Ammon's horn (tissue), 1 donor: ENCODE results near the gene MDK.

Experiments
- DNase-seq: peaks from one replicate; pipeline ENCODE4 v3.0.0-alpha.2; 2016; ENCODE audit warnings: low spot score

Gene MDK

DNA sequence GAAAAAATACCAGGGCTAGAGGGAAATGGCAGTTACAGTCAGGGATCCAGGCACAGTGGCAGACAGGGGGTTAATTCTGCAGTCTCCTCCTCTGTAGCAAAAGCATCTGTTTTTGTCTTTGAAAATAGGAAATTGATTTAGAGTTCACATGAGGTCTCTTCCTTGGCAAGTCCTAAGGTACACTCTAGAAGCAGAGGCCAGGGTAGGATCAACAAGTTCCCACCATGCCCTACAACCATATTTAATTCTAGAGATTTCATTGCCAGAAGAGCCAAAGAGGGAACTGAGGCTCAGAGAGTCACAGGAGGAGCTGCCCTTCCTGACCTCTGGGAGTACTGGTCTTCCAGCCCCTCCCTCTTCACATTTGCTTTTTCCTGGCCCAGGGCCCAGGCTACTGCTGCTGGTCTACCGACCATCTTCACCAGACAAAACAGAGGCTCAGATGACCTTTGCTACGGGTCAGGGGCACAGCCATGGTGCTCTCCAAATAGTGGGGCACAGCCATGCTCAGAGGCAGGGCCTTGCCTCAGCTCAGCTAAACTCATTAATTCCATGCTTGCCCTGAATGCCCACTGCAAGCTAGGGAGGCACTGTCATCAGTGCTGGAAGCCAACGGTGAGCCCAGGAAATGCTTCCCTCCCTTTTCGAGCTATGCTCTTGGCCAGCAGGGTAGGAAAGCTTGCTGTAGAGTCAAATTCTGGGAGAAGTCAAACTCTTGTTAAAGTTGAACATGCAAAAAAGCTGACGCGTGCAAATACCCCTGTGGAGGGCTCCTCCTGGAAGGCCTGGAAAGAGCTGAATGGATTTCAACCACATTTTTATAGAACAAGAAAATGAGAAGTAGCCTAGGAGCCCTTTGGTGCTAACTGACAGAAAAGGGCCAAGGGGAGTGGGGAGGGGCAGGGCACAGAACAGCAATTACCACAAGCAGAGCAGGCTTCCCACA lies 21.8 kb downstream of the MDK start:
- DNase-seq, result no peak

DNA sequence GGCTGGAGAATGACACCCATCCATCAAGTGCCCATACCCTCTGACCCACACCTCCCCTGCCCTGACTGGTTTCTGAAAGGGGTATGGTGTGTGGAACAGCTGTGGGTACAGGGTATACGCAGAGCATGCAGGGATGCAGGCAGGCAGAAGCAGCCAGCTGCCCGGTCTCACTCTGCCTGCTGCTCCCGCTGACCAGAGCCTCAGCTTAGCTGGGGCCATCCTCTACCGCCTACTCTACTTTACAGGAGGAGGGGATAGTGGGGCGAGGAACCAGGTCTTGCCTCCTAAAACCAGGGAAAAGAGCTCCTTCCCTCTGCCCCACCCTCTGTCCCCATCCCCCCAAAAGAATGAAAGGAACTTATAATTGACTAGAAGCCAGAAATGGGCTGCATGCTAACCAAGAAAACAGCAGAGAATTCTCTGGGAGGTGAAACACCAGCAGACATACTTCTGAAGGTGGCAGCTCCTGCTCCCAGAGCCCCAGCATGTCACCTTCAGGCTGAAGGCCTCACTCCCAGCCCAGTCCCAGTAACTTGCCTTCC lies 23.1 kb downstream of the MDK start:
- no peak for DNase-seq

DNA sequence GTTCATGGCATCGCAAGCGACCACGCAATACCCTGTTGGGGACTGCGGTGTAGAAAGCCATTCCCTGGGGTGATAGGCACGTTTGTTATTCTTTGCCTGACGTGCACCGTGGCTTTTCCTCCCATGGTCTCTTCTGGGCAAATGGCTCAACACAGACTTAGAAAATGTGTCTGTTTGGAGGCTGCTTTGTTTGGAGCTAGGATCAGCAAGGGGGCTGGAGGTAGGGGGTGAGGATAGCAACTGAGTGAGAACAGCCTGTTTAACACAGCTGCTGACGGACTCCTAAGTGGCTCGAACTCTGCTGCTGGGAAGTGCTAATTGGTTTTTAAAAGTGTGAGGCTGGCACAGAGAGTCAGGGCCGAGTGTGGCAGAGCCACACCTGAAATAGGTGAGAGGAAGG lies 26.2 kb downstream of the MDK start:
- no peak for DNase-seq

DNA sequence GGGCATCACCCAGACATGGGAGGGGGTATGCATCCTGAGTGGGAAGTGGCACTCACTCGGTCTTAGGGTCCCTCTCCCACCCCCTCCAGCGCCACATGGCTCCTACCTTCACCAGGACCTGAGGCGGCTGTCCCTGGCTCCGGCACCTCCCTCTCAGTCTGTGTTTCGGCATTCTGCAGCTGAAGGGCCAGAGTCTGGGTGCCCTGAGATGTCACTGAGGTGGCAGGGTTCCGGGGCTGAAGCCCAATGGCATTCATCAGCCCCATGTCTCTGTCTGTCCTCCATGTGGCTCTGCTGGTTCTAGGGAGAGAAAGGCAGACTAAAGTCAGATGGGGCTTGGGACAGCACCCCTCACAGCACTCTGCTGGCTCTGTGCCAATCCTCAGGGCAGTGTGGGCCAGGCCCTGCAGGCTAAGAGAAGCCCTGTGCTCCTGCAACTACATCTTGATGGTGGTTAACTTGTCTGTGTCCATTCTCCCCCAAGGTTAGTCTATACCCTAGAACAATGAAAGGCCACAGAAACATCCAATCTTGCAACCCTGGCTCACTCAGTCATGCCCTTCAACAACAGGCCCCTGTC lies 27.0 kb downstream of the MDK start:
- DNase-seq, result no peak

DNA sequence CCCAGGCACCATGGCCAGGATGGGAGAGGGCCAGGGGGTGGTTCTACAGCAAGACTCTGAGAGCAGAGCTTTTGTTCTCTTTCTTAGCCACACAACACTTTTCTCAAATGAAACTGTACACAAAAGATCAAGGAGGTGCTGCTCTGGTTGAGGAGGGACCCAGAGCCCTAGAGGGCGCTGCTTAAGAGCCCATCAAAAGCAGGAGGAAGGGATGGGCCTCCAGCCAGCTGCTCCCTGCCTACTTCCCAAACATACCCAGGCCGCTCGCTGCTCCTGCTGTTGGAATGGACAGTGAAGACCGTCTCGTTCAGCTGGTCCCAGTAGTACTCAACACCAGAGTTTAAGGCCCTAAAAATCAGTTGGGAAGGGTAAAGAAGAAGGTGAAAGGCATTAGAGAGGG lies 28.6 kb downstream of the MDK start:
- DNase-seq, result no peak

DNA sequence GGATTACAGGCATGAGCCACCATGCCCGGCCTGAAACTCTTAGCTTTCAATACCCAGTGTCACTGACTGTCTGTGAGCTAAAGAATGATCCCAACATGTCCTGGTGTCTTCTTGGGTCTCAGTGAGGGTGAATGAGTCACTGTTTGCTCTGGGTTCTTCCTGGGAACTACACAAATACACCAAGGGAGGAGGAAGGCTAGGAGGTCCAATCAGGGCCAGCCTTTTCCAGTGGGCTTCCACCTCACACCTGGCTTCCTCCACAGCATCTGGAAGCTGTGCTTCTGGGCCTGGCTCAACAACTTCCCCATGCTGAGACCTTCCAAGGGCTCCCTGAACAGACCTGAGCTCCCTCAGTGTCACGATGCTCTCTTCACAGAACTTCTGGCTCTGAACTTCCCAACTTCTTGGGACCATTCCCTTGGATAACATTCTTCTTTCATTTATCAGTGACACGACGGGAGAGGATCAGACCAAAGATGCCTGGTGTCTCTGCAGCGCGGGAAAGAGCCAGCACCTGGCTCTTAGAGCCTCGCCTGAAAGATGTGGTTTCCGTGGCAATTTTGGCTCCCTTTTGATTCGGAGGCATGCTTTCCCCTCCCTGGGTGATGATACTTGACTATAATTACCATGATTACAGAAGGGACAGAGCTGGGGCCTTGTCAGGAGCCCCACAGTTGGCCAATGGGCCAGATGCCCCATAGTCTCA lies 32.4 kb downstream of the MDK start:
- DNase-seq, result no peak

DNA sequence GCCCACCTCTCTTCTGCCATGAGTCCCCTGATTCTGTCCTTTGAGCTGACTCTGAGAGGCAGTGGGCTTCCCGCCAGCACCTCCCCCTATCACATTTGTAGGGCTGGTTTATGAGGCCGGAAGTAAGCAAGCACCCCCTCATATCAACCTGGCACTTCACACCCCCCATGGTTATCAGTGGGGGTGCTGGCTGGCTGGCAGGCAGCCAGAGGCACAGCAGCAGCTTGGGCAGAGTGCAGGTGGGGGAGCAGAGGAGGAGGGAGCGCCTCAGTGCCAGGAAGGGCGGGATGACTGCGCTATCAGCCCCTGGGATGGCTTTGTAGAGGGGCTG lies 33.0 kb downstream of the MDK start:
- no peak for DNase-seq

DNA sequence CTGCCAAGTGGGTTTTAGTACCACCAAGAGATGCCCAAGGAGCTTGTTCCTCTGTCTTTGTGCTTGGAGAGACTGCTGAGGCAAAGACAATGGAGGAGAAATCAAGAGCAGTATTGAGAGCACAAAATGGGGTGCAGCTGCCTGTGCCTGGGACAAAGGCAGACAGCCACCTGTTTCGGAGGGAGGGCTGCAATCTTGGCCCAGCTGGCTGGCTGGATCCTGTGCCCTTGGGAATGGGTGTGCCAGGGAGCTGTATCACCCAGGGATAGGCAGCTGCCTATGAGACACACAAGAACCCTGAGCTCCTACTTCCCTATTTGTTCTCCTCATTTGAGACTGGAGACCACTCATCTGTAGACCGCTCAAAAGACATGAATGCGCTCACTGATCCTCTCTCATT lies 33.4 kb downstream of the MDK start:
- no peak for DNase-seq

DNA sequence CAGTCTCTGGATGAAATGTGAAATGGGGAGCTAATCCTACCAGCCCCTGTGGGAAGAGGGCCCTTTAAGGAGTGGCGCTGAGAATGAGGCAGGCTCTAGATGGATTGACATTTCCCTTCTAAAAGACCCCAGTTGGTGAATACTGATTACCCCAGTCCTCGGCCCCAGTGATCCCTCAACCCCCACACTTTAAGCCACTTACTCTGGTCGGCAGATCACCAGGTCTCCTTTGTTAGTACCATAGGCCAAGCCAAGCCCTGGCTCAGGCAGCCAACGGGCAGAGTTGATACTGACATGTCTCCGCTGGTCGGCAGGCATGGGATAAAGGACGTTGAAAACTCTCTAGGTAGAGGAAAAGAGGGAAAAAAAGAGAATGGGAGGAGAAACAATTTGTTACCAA lies 36.2 kb downstream of the MDK start:
- no peak for DNase-seq

DNA sequence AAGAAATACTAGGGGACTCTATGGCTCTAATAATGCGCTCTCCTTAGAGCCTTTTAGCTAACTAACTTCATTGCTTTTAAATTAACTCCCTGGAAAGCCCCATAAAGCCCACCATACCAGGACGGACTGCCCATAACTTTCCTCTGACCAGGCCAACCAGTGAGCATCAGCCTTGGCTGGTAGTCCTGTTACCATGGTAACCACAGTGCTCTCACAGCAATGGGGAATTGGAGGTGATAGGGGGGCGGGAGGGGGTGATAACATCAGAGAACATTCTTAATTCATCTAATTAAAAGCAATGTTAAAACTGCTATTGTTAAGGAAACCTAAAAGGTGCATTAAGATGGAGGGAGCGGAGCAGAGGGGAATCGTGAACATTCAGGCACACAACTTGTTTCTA lies 37.3 kb downstream of the MDK start:
- DNase-seq, result no peak

DNA sequence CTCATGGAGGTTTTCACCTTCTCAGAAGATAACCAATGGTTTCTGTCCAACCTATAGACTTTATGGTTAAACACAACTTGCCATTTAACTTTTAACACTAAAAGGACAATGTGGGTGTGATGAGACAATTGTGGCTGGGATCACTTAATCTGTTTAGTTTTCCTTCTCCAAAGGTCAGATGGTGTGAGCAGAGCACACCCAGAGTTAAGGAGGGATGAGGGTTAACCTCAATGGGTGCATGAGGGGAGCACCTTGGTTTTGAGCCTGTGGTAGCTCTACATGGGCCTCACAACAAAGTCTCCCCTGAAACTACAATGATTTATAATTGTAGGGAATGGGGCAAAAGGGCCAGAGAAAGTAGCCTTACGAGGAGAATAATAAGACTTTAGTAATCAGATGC lies 39.0 kb downstream of the MDK start:
- DNase-seq, result no peak

DNA sequence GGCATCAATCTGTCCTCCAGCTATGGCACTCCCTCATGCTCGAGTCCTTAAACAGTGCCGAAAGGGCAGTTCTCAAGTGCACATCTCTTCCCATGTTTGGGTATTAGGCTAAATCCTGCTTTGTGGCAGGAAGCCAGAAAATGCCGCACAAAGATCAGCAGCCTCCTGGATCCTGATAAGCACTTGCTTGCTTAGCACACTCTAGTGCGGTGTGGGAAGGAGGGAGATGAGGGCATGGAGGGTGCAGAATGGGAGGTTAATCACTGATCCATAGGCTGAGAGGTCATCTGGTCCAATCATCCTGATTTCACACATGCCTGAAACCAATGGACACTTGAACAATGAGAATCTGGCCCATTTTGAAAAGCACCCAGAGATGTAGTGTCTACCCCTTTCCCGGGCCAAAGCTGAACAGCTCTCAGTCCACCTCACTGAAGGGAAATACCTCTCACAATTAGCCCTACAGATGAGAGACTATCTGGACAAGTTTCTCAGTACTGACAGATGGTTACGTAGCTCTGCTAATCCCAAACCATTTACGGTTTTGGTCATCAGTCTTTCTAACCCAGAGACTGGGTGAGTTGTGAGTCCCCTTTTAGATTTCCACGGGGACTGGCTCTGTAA lies 39.9 kb downstream of the MDK start:
- DNase-seq, result no peak

DNA sequence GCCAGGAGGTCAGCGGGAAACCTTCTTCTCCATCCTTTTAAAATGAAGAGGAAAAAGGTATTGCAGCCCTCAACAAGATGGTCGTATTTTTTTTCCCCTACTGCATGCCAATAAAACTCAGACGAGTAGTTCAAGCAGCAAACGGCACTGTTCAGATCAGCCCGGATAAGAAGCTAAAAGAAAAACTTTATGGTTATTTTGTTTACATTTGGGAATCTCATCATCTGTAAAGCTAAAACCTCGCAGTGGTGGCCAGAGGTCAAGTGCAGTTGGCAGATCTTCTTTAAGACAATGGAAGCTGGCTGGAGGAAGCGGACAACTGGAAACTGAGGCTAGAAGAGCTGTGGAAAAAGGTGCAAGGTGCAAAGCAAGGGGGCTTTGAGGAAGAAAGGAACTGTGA lies 41.1 kb downstream of the MDK start:
- no peak for DNase-seq

DNA sequence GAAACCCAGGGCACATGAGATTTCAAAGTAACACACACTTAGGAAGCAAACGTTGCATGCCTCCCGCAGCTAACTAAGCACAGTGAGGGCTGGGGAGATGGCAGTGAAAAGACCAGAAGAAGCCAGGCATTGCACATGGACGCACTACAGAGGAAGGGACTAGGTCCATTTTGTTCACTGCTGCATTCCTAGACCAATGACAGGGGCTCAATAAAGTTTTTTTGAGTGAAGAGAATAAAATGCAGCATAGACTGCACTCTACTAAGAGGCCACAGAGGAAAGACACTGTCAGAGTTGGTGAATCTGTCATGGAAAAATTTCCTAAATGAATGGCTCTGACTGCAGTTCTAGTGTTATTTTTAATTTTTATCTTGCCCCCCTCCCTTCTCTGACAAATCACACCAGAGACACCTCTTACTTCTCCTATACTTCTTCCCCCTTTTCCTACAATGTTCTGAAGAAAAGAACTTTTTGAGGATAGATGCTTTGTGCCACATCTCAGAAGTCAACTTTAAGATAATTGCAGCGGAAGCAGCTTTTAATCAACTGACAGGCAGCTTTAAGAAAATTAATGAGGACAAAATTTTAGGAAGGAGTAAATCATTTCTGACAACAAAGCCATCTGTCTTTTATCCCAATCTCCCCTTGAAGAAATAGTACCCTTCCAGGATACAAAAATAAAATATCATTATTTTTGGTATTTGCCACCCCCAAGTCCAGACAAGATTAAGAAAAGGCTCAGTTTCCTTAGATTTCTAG lies 44.9 kb downstream of the MDK start:
- DNase-seq, result no peak

DNA sequence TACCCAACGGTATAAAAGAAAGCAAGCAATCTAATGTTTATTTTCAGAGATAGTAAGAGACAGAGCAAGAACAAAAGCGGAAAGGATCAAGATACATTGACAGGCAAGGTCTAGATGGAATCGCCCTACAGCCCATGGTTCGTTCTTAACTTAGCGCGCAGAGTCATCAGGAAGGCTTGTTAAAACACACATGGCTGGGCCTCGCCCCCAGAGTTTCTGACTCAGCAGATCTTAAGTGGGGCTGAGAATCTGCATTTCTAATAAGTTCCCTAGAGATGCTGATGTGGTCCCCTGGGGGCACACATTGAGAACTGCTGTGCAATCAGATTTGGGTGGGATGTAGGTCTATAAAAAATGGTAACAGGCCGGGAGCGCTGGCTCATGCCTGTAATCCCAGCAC lies 45.9 kb downstream of the MDK start:
- DNase-seq, result no peak

DNA sequence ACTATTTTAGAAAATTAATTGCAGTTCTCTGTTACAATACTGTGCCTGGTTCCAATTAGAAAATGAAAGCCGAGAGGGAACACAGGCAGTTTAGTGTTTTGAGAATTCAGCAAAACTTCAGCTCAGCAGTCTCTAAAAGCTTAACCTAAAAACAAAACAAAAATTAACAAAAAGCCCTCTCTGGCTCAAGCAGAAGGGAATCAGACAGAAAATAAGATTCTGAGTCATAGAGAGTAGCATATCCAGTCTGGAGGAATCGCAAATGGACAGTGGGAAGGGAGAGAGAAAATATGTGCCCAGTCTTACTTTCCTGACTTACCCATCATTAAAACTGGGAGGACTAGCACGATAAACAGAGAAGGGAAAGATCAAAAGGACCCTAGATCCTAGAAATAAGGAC lies 48.2 kb downstream of the MDK start:
- no peak for DNase-seq

DNA sequence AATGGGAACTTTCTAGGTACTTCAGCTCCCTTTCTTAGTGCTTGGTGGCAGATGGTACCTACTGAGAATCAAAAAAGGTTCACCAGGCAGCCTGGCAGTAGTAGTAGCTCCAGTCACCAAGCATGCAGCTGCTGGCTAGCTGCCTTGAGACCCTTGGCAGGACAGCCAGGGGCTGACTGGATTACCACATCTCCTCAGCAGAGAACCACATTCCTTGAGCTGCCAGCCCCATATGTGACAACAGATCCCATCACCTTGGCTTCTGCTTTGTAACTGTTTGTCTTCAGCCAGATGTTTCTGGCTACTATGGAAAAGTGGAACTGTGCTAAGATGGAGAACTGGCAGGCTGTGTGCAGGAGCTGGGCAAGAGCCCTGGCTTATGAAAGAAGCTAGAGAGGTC lies 49.7 kb downstream of the MDK start:
- no peak for DNase-seq
